DOHH2 (cell line): ENCODE measurements around the gene RAET1L.

Source experiments
- EZH2phosphoT487 ChIP-seq: fragments of 200-600 bp; sonication (generic); IDR thresholded peaks from 2 replicates; pipeline ENCODE4 v1.6.1; 2017; ENCODE audit warnings: borderline replicate concordance, mild to moderate bottlenecking, antibody characterized with exemption, low read length, moderate library complexity, mixed read lengths
- TF ChIP-seq, protein P1 (sequence below): fragments of 200-600 bp; sonication (generic); IDR thresholded peaks from one replicate; pipeline ENCODE4 v1.5.1; 2014; ENCODE audit warnings: antibody characterized with exemption, mild to moderate bottlenecking, low read depth, low read length; ENCODE audit not compliant: poor library complexity, severe bottlenecking

- TF ChIP-seq, protein P1, sequence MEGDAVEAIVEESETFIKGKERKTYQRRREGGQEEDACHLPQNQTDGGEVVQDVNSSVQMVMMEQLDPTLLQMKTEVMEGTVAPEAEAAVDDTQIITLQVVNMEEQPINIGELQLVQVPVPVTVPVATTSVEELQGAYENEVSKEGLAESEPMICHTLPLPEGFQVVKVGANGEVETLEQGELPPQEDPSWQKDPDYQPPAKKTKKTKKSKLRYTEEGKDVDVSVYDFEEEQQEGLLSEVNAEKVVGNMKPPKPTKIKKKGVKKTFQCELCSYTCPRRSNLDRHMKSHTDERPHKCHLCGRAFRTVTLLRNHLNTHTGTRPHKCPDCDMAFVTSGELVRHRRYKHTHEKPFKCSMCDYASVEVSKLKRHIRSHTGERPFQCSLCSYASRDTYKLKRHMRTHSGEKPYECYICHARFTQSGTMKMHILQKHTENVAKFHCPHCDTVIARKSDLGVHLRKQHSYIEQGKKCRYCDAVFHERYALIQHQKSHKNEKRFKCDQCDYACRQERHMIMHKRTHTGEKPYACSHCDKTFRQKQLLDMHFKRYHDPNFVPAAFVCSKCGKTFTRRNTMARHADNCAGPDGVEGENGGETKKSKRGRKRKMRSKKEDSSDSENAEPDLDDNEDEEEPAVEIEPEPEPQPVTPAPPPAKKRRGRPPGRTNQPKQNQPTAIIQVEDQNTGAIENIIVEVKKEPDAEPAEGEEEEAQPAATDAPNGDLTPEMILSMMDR, result no peak
- no peak for TF ChIP-seq EZH2phosphoT487
These were observed 3.5 kb upstream of the RAET1L start for GRCh38 chr6:150028799-150029198.
